Ureter (tissue), 1 donor: Measurements from ENCODE around the gene RPAP3. TPM values are rescaled to one million over a fixed set of nuclear protein-coding genes. Genes with fewer than 3 reads are reported as not detected.

Experiments used
- DNase-seq: peaks from one replicate; pipeline ENCODE4 v3.0.0-alpha.2; 2020; ENCODE audit warnings: low spot score
- total RNA-seq: library from RNA; stranded (reverse); gene quantifications from one replicate; pipeline ENCODE4 v1.2.4, GENCODE V29; 2023
- donor health status: DM: yes; HTN: yes; CAD: no.

The RPAP3 gene
- total RNA-seq, 1 donor from 2014 or later: 35.5 TPM

DNA sequence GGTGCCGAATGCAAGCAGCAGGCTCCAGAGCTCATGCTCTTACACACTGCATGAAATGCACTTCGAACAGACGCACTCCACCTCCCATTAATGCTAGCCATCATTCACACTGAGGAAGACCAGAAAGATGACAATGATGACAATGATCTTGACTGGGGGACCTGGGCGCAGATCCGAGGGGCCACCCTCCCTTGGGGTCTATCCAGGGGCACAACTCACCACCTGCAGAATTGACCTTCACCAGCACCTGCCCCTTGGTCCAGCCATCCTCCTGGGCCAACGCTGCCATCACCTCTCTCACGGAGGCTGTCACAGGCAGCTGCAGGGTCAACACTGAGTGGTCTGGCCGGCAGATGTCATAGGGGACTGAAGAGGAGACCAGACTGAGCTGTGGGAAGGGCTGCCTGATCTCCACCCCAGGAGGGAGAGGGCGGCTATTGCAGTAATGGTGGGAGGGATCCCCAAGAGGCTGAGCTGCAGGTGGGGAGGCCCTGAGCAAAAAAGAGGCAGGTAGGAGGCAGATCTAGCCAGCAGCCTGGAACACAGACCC, 37.6 kb upstream of the RPAP3 start:
- no peak for DNase-seq

DNA sequence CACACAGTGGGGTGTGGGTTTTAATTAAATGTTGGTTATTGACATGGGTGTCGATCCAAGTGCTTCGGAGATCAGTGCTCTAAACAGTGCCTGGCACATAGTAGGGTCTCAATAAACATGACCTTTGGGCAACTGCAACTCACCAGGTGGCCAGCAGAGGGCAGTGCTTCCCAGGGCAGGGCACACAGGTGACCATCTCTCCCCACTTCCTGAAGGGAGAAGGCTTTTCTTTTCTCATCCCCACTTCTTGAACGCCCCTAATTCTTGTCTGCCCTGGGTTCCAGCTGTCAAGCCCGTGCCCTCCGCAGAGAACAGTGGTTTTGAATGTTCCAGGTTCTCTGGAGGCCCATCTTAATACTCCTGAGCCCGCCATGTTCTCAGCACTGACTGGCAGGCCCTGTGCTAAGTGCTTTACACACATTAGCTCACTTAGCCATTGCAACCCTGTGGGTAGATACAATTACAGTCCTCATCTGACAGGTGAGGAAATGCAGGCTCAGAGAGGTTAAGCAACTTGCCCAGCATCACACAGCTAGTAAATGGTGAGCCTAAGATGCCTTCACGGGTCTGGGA, 36.5 kb upstream of the RPAP3 start:
- DNase-seq: no peak

DNA sequence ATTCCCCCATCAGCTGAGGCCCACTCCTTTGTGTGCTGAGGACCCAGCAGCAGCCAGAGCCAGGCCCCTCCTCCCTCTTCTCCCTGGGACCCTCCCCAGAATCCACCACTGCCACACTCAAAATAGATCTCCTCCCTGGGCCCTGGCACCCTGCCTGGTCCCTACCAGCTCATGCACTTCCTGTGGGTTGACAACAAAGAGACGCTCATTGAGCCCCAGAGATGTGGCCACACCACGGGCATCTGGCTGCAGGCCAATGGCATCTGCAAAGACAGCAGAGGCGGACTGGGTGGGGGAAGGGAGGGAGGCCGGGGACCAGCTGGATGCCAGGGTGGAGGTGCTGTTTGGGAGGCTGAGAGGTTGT, 35.5 kb upstream of the RPAP3 start:
- DNase-seq: no peak

DNA sequence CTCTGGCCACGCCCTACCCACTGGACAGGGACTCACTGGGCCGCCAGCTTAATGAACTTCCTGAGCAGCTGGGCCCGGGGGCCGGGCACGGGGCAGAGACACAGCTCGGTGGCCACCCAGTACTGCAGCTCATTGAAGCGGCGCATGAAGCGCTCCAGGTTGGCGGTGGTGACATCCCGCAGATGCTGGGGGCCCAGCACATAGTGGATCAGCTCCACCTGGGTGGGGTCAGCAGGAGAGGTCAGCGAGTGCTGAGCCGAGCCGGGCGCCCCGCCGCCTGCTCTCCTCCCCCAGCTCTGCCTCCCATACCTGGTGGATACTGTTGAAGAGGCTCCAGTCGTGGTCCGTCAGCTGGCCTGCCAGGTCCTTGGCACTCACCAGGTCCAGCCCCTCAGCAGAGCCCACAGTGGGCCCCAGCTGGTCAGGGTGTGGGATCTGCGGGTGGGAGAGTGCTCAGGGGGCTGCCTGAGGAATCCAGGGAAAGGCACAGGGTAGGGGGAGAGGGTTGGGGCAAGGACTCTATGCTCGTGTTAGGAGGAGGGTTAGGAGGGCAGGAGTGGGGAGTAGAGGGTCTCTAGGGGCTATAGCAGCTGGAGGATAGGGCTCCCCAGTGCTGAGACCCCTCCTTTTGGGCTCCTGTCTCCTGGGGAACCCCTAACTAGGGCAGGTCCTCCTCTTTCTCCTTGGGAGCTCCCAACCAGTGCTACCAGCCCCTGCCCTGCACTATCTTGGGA, 34.9 kb upstream of the RPAP3 start:
- DNase-seq: no peak

DNA sequence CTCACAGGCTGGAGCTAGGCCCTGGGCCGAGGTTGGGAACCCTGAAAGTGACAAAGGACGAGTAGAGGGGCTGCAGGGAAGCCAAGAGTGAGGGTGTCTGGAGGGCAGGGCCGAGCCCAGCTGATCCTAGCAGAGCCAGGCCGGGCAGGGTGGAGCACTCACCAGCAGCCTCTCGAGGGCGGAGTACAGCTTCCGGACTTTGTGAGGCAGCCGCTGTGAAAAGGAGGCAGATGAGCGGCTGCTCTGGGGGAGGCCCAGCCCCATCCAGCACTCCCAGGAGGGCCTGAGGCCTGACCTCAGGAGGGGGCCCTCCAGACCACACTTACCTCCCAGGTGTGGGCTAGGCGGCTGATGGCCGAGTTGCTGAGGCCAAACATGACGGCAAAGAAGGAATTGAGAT, 34.1 kb upstream of the RPAP3 start:
- no peak for DNase-seq

DNA sequence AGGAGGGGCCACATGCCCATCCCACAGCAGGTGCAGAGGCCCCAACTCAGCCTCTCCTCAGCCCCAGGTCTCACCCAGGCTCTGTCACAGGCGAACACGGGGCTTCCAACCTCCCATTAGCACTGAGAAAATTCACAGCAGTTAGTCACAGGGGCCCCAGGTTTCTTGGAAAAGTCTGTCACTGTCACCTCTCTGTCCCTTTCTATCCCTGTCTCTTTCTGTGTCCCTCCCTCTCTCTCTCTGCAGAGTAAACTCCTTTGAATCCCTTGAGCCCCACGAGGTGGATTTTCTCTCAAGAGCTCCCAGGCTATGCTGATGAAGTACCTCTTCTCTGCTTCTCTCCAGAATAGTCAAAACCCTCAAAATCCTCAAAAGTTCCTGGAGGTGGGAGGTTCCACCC, 33.5 kb upstream of the RPAP3 start:
- DNase-seq: no peak

DNA sequence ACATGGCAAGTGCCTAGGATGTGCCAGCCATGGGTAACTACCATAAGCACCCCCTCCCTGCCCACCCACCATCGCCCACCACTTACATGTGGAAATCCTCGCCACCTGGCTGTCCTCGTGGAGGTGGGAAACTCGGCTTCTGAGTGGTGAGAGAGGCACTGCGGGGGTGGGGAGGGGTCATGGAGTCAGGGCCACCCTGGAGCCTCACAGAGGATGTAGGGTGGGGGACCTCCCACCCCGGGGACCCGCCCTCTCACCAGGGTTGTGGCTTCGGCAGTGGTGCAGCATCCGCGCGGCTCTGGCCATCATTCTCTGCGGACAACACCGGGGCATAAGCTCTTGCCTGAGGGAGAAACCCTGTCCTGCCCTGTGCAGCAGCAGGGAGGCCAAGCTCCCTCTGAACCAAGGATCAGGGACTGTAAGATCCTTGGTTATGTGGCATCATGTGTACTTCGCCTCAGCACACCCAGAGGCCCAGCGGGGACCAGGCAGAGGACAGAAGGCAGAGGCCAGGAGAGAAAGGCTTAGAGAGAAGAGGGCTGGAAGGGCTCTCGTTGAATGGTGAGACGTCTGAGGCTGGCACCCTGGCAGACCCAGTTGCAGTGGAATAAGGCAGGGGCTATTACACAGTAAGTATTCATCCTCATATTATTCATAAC, 32.2 kb upstream of the RPAP3 start:
- DNase-seq: no peak

DNA sequence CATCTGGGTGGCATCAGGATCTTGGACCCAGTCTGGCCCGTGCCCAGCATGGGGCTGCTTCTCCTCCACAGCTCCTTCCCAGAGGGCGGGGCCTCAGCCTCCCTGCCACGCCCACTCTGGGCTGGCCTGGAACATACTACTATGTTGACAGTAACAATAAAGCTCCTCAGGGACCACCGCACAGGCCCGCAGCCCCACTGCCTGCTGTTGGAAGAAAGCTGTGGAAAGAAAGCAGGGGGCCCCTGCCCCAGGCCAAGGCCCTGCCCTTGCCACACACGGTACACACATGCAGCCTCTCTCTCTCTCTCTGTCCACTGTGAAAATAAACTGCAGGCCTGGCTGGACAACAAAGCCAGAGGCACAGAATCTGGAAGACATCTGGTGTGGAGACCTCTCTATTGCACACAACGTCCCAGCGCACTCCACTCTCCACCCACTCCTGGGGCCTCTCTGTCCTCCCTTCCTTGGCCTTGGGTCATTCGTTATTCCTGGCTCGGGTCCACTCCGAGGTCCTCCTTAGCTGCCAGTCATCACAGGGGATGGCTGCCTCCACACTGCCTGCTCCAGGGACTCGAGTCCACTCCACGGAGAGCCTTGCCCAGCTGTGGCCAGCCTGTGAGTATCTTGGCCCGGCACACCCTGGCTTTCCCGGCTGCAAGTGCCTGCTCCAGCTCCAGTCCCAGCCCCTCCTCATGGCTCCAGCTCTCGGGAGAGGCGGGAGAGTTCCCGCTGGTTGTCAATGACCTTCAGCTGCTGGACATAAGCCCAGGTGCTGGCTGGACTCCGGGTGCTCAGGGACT, 31.2 kb upstream of the RPAP3 start:
- peak; percentile 91 for DNase-seq

DNA sequence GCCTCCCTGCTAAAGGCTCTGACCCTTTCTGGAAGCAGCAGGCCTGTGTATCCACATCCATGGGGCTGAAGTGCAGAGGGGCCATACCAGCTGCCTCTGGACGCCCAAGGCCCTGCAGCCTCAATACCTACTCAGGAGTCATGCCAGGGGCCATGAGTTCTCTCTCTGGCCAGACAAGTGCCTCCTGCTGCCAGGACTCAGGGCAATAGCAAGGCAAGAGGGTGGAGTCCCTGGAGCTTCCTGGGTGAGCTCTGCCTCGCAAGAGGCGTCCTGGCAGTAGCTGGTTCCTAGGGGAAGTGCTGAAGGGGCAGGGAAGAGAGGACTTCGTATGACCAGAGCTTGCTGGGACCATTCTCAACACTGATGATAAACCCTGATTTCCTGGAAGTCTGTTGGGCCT, 30.4 kb upstream of the RPAP3 start:
- no peak for DNase-seq

DNA sequence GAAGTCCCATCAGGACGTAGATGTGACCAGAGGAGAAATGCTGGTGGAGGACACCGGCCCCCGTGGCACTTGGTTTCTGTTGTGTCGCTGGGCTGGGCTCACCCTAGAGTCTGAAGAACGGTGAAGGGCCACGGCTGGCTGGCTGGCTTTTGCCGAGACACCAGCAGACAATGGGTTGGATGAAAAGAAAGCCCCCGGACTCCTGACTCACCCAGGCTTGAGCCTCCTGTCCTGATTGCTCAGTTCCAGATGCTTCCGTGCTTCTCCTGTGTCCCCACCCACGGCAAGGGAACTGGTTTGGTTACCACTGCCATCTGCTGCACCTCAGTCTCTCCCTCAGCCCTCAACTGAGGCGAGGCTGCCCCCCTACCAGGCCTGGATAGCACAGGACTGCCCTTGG, 29.8 kb upstream of the RPAP3 start:
- DNase-seq: no peak

DNA sequence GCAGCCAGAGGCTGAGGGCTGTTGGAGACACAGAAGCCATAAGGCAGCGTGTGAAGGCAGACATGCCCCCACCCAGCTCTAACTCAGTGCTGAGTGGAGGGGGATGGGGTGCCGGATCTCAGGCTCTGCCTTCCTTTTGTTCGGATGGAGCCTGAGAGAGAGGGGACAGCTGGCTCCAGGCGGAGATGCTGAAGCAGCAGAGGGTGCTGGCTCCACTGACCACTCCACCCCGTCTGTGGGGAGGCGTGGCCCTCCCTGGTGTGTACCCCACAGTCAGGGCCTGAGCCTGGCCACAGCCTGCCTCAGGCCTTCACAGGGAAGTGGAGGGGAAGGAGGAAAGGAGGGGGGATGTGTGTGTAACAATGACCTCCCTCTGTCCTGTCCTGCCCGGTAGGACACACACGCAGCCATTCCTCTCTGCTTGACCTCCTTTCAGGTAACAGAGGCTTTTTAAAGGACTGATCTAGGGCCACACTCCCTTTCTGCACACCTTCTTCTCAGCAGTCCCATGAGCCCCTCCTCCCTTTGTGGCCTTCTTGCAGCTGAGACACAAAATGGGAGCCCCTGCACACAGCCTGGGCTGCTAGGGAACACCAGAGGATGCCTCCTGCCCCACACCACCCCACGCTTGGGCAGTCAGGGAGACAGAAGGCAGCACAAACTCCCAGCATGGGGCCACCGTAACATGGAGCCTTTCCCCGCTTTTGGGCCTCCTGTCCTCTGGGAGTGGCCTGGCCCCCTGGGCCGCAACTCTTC, 29.1 kb upstream of the RPAP3 start:
- no peak for DNase-seq

DNA sequence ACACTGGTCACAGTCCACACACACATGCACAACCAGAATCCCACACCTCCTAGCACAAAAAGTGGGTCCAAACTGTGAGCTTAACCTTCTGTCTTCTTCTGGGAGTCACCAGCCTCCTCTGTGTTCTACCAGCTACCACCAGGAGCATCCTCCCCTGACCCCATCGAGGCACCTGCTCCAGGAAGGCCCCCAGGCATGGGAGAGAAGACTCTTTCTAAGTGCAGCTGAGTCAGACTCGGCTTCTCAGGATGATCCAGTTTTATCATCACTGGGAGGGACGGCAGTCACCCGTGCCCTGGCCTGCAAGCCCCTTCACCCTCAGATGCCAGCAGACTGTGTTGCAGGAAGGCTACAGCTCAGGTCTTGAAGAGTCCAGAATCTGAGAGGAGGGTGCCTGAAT, 27.3 kb upstream of the RPAP3 start:
- no peak for DNase-seq

DNA sequence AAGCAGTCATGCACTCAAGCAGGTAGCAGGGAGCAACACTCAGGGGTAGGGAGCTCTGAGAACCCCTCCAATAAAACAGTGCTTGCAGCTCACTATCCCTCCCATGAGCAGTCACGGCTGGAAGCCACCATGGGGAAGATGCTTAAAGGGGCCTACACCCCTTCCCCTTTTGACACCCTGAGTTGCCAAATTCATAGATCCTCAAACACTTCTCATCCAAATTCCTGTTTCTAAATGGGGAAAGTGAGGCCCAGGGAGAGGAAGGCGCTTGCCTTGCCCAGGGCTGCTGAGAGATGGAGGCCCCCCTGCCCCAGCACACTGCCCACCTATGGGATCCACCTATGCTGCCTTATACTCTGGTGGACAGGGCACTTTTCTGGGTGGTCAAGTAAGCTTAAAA, 26.7 kb upstream of the RPAP3 start:
- no peak for DNase-seq

DNA sequence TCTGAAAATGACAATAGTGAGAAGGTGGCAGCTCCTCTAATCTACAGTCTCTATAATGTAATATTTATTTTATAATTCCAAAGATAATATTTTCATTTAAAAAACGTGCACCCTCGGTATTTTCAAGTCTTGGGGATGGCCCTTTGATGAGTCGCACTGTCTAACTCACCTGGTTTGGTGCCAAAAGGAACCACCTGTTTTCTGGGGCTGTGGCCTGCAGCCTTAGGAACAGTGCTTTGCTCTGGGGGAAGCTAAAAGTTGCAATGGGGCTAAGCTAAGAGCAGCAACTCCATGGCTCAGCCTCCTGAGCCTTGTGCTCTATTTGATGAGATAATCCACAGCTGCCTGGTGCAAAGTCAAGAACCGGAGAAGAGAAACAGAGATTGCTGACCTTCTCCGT, 25.9 kb upstream of the RPAP3 start:
- DNase-seq: no peak

DNA sequence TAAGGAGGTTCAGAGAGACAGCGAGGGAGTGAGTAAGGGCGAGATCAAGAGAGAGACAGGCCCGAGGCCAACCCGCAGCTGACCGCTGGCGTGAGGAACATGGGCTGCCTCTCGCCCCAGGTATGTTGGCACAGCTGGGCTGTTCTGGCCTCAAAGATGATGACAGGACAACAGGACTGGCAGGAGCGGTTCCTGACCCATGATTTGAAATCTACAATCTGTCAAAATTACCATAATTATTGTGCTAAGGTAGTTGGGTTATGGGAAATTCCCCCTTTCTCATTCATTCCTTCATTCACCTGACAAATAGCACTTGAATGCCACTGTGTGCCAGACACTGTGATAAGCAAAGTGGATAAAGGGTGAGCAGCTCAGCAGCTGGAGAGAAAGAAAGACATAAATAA, 24.5 kb upstream of the RPAP3 start:
- no peak for DNase-seq

DNA sequence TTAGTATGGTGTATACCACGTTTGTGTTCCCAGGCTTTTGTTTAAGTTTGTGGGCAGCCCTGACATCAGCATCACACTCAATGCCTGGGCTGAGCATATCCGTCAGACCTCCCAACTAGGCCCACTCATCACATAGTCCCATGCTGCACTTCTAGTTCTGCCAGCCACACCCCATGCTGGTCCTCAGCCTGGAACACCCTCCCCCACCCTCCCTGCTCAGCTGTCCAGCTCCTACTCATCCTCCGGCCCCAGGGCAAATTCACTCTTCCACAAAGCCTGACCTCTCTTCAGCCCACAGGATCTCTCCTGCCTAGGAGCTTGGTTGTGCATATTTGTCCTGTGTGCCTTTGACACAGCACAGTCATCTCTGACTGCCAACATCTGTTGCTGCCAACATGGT, 23.4 kb upstream of the RPAP3 start:
- DNase-seq: no peak

DNA sequence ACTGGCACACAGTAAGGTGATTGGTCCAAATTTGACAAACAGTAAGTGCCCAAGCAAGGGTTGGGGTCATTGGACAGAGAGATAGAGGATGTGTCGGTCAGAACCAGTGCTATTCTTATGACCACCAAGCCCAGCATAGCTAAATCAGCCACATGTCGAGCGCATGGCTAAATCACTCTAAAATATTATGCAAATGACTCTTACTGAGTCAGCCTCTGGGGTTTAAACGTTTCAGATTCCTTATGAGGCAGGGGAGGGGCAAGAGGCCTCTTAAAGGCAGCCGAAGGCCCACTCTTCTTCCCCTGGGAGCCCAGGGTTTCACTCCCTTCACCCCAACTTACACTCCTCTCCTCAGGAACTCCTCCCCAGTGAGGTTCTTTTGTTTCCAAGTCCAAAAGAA, 20.1 kb upstream of the RPAP3 start:
- DNase-seq: no peak

DNA sequence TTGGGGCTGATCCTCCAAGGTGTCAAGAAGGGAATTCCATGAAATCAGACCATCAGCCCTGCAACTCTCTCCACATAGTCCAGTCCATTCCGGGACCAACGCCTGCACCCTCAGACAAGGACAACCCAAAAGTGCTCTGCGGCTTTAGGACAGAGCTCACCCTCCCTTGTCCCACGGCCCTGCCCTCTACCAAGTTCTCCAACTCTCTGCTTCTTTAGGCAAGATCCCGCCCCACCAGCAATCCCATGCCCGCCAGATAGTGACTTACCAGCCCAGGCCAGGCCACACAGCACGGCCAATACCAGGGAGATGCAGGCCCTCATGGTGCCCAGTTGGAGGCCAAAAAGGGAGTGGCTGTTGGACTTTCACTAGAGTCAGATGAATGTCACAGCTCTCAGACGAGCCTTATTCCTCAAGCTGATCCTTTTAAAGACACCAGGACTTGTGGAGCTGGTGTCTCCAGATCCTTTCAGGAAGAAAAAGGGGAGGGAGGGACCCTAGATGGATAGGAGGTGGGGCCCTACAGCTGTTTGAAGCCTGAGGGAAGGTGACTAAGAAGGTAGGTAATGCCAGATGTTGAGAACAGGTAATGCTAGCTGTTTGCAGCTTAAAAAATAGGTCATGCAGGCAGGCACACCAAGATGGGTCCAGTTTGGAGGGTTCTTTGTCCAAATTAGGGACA, 19.4 kb upstream of the RPAP3 start, which contains the start of gene ENDOU:
ENDOU (minus strand) TSS at position 400 of the 682 bp plus-strand sequence; CDS start at position 323, 77 bp downstream.
- no peak for DNase-seq

DNA sequence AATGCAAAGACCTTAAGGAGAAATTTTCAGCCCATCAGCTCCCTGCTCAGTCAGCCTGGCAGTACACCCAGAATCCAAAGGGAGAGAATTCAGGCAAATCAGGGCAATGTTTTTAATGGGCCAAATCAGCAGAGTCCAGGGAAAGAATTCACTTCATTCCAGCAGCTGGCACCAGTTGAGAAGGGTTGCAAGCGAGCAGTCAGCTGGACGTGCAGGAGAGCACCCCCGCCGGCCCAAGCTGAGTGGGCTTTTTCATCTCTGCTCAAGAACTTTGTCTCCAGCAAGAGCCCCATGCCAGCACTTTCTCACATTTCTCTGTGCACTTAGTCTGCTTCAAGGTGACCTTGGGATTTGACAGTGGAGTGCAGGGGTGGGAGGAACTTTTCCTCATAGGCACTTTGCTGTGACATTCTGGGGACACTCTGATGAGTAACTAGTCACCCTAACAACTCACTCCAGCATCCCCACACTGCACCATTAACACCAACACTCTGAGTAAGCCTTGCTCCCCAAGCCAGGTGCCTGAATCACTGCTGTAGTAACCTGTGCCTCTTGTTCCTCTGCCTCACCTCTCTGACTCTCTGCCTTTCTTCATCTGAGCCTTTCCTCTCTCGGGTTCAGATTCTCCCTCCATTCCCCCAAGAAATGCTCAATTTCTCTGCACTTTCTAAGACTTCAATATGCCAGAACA, 17.3 kb upstream of the RPAP3 start:
- DNase-seq: no peak

DNA sequence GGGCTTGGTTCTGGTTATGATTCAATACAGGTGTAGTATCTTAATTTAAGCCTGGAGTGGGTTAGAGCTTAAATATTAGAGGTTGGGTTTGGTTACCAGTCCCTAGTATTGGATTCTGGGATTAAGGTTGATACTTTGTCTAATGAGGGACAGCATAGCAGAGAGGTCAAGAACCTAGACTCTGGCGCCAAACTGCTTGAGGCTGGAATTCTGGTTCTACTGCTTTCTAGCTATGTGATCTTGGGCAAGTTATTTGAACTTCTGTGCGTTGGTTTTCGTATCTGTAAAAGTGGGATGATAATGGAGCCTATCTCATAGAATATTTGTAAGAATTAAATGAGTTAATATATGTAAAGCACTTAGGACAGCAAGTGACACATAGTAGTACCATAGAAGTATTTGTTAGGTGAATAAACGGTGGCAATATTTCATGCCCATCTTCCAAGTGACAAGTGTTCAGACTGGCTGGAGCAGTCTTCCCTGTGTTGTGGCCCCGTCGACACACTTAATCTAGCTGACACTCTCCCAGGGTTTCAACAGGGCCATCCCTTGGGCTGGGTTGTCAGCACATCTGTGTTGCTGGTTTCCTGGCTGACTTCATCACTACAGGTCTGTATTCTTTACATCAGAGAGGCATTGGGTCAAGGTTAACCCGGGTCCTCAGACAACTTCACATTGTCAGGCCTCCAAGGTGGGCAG, 16.5 kb upstream of the RPAP3 start:
- no peak for DNase-seq
